Fibroblast of lung (primary cell): ENCODE results near the gene MARF1. TPM values are rescaled to one million over a fixed set of nuclear protein-coding genes. Genes with fewer than 3 reads are reported as not detected.

ENCODE experiments used
- DNase-seq, 2 donors: peaks; one replicate each; pipeline versions ENCODE4 v3.0.0 to v3.0.0-alpha.2; 2010; ENCODE audit warnings: low read depth in 2 of 2
- H2AFZ ChIP-seq: 2 replicates; pipeline ENCODE4 v1.5.1; 2012; ENCODE audit warnings: low read length, control low read depth, inconsistent platforms
- H3K27ac ChIP-seq: 2 replicates; pipeline ENCODE4 v1.5.1; 2011; ENCODE audit warnings: low read length, control low read depth; ENCODE audit not compliant: insufficient read depth
- H3K27me3 ChIP-seq: 2 replicates; pipeline ENCODE4 v1.5.1; 2011; ENCODE audit warnings: mild to moderate bottlenecking, low read length; ENCODE audit not compliant: control insufficient read depth, insufficient read depth
- H3K36me3 ChIP-seq: 2 replicates; pipeline ENCODE4 v1.5.1; 2011; ENCODE audit warnings: low read length; ENCODE audit not compliant: control insufficient read depth, insufficient read depth
- H3K4me1 ChIP-seq: 2 replicates; pipeline ENCODE4 v1.5.1; 2011; ENCODE audit warnings: low read length; ENCODE audit not compliant: control insufficient read depth, insufficient read depth; ENCODE audit errors: extremely low read depth
- H3K4me2 ChIP-seq: 2 replicates; pipeline ENCODE4 v1.5.1; 2011; ENCODE audit warnings: low read length, control low read depth; ENCODE audit not compliant: insufficient read depth; ENCODE audit errors: extremely low read depth
- H3K4me3 ChIP-seq, 4 experiments: fragments of 200-600 bp in 1 of 4; sonication (generic) in 1 of 4; replicated peaks in 1 of 4; 2 replicates each; pipeline ENCODE4 v1.5.1; 2011 to 2016; ENCODE audit warnings: low read length in 4 of 4, low read depth in 3 of 4, mild to moderate bottlenecking in 3 of 4, control low read depth in 2 of 4, inconsistent platforms in 1 of 4, mixed read lengths in 1 of 4; ENCODE audit not compliant: insufficient read depth in 1 of 4; ENCODE audit errors: control extremely low read depth in 1 of 4
- H3K79me2 ChIP-seq: 2 replicates; pipeline ENCODE4 v1.5.1; 2012; ENCODE audit warnings: mild to moderate bottlenecking, low read length, inconsistent platforms; ENCODE audit not compliant: control insufficient read depth, insufficient read depth
- H3K9ac ChIP-seq: 2 replicates; pipeline ENCODE4 v1.5.1; 2011; ENCODE audit warnings: mild to moderate bottlenecking, low read length, control low read depth; ENCODE audit not compliant: insufficient read depth
- H3K9me3 ChIP-seq: 2 replicates; pipeline ENCODE4 v1.5.1; 2012; ENCODE audit warnings: low read depth, low read length; ENCODE audit not compliant: control insufficient read depth, insufficient read depth
- H4K20me1 ChIP-seq: 2 replicates; pipeline ENCODE4 v1.5.1; 2011; ENCODE audit warnings: low read length; ENCODE audit not compliant: control insufficient read depth, insufficient read depth; ENCODE audit errors: extremely low read depth
- CTCF ChIP-seq, 2 donors: IDR thresholded peaks in 1 of 2; conservative IDR thresholded peaks in 1 of 2; 1 replicate in 1 of 2; 2 replicates in 1 of 2; pipeline ENCODE4 v1.5.1; 2011 to 2012; ENCODE audit warnings: low read length in 2 of 2, control low read depth in 1 of 2, inconsistent platforms in 1 of 2, low read depth in 1 of 2, mild to moderate bottlenecking in 1 of 2
- EZH2 ChIP-seq: IDR thresholded peaks from 2 replicates; pipeline ENCODE4 v1.5.1; 2012; ENCODE audit warnings: low read length, control low read depth, mild to moderate bottlenecking; ENCODE audit errors: missing control alignments
- polyA plus RNA-seq, 2 donors: library from polyadenylated mRNA; depleted of rRNA in 1 of 2; stranded (reverse) in 1 of 2; unstranded in 1 of 2; fragments of >200 nt; gene quantifications; 2 replicates each; pipeline ENCODE4 v1.2.1, GENCODE V29; 2011 to 2012; ENCODE audit warnings: missing spikeins in 1 of 2
- total RNA-seq: library from RNA; depleted of rRNA; stranded (reverse); fragments of >200 nt; gene quantifications from 2 replicates; pipeline ENCODE4 v1.2.1, GENCODE V29; 2014

The MARF1 gene
- total and polyA plus RNA-seq, 2 donors (not counting 1 experiment from before 2014, with no cell fraction given), result 14.6 to 18.8 TPM

- Histone ChIP-seq H3K4me2 (no peak overlapping the region), H3K79me2 (no peaks in the 10 kb centered on the region), H4K20me1 (no peaks in the 10 kb centered on the region), H3K9me3 (no peaks in the 10 kb centered on the region), H3K4me3 (no peak overlapping the region), H3K36me3 (peaks cover 16% of the 10 kb centered on the region), H3K27me3 (no peaks in the 10 kb centered on the region), H3K27ac (no peak overlapping the region), H3K4me1 (no peaks in the 10 kb centered on the region), H2AFZ (no peak overlapping the region), H3K9ac (no peak overlapping the region)
- no peak for DNase-seq
- TF ChIP-seq CTCF (conservative IDR thresholded peaks at IDR 0.05 in 1 of 2, IDR thresholded peaks at IDR 0.05 in 1 of 2; ENCODE audit: low read depth in 1 of 2, low read length in 2 of 2) (no peak), EZH2 (no peak)
Measured at GRCh38 chr16:15598648-15599190, 44.2 kb downstream of the MARF1 start.

GRCh38 chr16:15597822-15598647, 44.9 kb downstream of the MARF1 start:
- H3K4me1 ChIP-seq, result no peaks in the 10 kb centered on the region

More at GRCh38 chr16:15597822-15598647, 44.9 kb downstream of the MARF1 start:
- Histone ChIP-seq H3K27ac (no peak overlapping the region), H3K4me3 (no peak overlapping the region), H4K20me1 (no peaks in the 10 kb centered on the region), H3K4me2 (no peak overlapping the region), H3K36me3 (peaks cover 18% of the 10 kb centered on the region), H3K27me3 (no peaks in the 10 kb centered on the region), H2AFZ (no peak overlapping the region), H3K9me3 (no peaks in the 10 kb centered on the region), H3K9ac (no peak overlapping the region), H3K79me2 (no peaks in the 10 kb centered on the region)
- no peak for DNase-seq
- TF ChIP-seq CTCF (conservative IDR thresholded peaks at IDR 0.05 in 1 of 2, IDR thresholded peaks at IDR 0.05 in 1 of 2; ENCODE audit: low read depth in 1 of 2, low read length in 2 of 2) (no peak), EZH2 (no peak)
